GM12878 (cell line): ENCODE measurements around the gene PTCH2. TPM values are rescaled to one million over a fixed set of nuclear protein-coding genes. Genes with fewer than 3 reads are reported as not detected.
A peak's percentile ranks its signal among the peaks of the same experiment; 100 is the strongest.

Experiments
- ATAC-seq: fragments of 200-7000 bp; cut with Tn5 transposase; 3 replicates; pipeline ENCODE4 v1.9.1; 2020; ENCODE audit warnings: mild to moderate bottlenecking, moderate library complexity
- BruUV-seq: library from RNA; stranded (reverse); fragments of 400-500 nt; replicated peaks from 2 replicates; lab custom pipeline; 2021; lab: Mats Ljungman, UMichigan
- CTCF ChIA-PET: fragments of 300-600 bp; sonication (Branson Sonifier 250); formaldehyde crosslinking; extraction: SDS; loops from one replicate; lab custom pipeline; 2021; ENCODE audit warnings: inconsistent platforms; lab: Yijun Ruan, JAX
- POLR2A ChIA-PET: fragments of 350-600 bp; formaldehyde crosslinking; extraction: SDS; loops from one replicate; lab custom pipeline; 2021; ENCODE audit warnings: inconsistent platforms; lab: Charles Lee
- RAD21 ChIA-PET: fragments of 300-600 bp; sonication (Branson Sonifier 250); formaldehyde crosslinking; loops from one replicate; lab custom pipeline; 2023; ENCODE audit warnings: antibody characterized with exemption; ENCODE audit not compliant: unreplicated experiment; lab: Charles Lee
- SMC1A ChIA-PET: fragments of 300-600 bp; sonication (Branson Sonifier 250); formaldehyde crosslinking; loops from one replicate; lab custom pipeline; 2023; ENCODE audit not compliant: unreplicated experiment, uncharacterized antibody; lab: Charles Lee
- DNase-seq: peaks from one replicate; pipeline ENCODE4 v3.0.0-alpha.2; 2011; ENCODE audit warnings: low read depth, low spot score
- FAIRE-seq: peaks from 3 replicates; lab custom pipeline; 2011; peaks lifted over from hg19 to GRCh38; lab: Jason Lieb, UNC
- H2AFZ ChIP-seq: 2 replicates; pipeline ENCODE4 v1.6.0; 2011; ENCODE audit warnings: low read depth, low read length, control low read depth; ENCODE audit not compliant: control insufficient read depth
- H3K27ac ChIP-seq: 2 replicates; pipeline ENCODE4 v1.5.1; 2011; ENCODE audit warnings: control low read depth; ENCODE audit not compliant: control insufficient read depth, insufficient read depth
- H3K27me3 ChIP-seq, 2 experiments: replicated peaks in 1 of 2; 2 replicates each; pipeline versions ENCODE4 v1.6.0 to v1.6.1; 2011; ENCODE audit warnings: low read length in 1 of 2; ENCODE audit not compliant: control insufficient read depth in 2 of 2, insufficient read depth in 2 of 2
- H3K36me3 ChIP-seq, 2 experiments: 2 replicates each; pipeline ENCODE4 v1.5.1; 2011; ENCODE audit warnings: low read length in 1 of 2; ENCODE audit not compliant: control insufficient read depth in 2 of 2, insufficient read depth in 2 of 2
- H3K4me1 ChIP-seq: 2 replicates; pipeline ENCODE4 v1.6.1; 2011; ENCODE audit warnings: mild to moderate bottlenecking, low read length, moderate library complexity, mixed read lengths; ENCODE audit not compliant: control insufficient read depth, insufficient read depth
- H3K4me2 ChIP-seq: 2 replicates; pipeline ENCODE4 v1.6.0; 2011; ENCODE audit warnings: control low read depth; ENCODE audit not compliant: control insufficient read depth, insufficient read depth
- H3K4me3 ChIP-seq: fragments of 200-600 bp; sonication (generic); 2 replicates; pipeline ENCODE4 v1.5.1; 2016
- H3K79me2 ChIP-seq: 2 replicates; pipeline ENCODE4 v1.6.0; 2011; ENCODE audit warnings: low read length; ENCODE audit not compliant: control insufficient read depth, insufficient read depth
- H3K9ac ChIP-seq: 2 replicates; pipeline ENCODE4 v1.8.0; 2011; ENCODE audit warnings: low read length, control low read depth, mixed read lengths; ENCODE audit not compliant: control insufficient read depth, insufficient read depth
- H3K9me3 ChIP-seq: replicated peaks from 3 replicates; pipeline ENCODE4 v1.5.1; 2011; ENCODE audit warnings: mild to moderate bottlenecking, low read length; ENCODE audit not compliant: control insufficient read depth, insufficient read depth
- H4K20me1 ChIP-seq: 2 replicates; pipeline ENCODE4 v1.6.0; 2011; ENCODE audit not compliant: control insufficient read depth, insufficient read depth
- BHLHE40 ChIP-seq, 2 experiments: fragments of 450-650 bp in 1 of 2; IDR thresholded peaks; 2 replicates each; pipeline ENCODE4 v1.6.1; 2011 to 2017; ENCODE audit warnings: low read depth in 2 of 2, borderline replicate concordance in 1 of 2, improper control_type of control experiment in 1 of 2, low read length in 1 of 2, mild to moderate bottlenecking in 1 of 2
- CBFB ChIP-seq: IDR thresholded peaks from 2 replicates; pipeline ENCODE4 v1.6.1; 2016; ENCODE audit warnings: antibody characterized with exemption, low read depth
- CBX5 ChIP-seq: sonication (generic); IDR thresholded peaks from 2 replicates; pipeline ENCODE4 v1.6.1; 2016; ENCODE audit warnings: low read depth, moderate library complexity, mild to moderate bottlenecking, inconsistent platforms
- FOS ChIP-seq: IDR thresholded peaks from 3 replicates; pipeline ENCODE4 v1.6.1; 2011; ENCODE audit warnings: borderline replicate concordance; ENCODE audit not compliant: insufficient read length; ENCODE audit errors: extremely low read depth
- FOXK2 ChIP-seq: fragments of 450-650 bp; IDR thresholded peaks from 2 replicates; pipeline ENCODE4 v1.6.1; 2017; ENCODE audit warnings: mild to moderate bottlenecking, moderate library complexity
- GABPA ChIP-seq: IDR thresholded peaks from 2 replicates; pipeline ENCODE4 v1.6.1; 2014; ENCODE audit warnings: antibody characterized with exemption, low read depth, mild to moderate bottlenecking, inconsistent platforms
- LARP7 ChIP-seq: fragments of 450-650 bp; IDR thresholded peaks from 2 replicates; pipeline ENCODE4 v1.6.1; 2017; ENCODE audit warnings: mild to moderate bottlenecking
- MEF2B ChIP-seq: fragments of 450-650 bp; IDR thresholded peaks from 2 replicates; pipeline ENCODE4 v1.6.1; 2018; ENCODE audit warnings: mild to moderate bottlenecking, moderate library complexity; ENCODE audit not compliant: partially characterized antibody, poor library complexity, severe bottlenecking
- MTA2 ChIP-seq: fragments of 450-650 bp; IDR thresholded peaks from 2 replicates; pipeline ENCODE4 v1.6.1; 2016; ENCODE audit warnings: low read depth, mild to moderate bottlenecking, moderate library complexity
- MXI1 ChIP-seq: fragments of 150-350 bp; IDR thresholded peaks from 2 replicates; pipeline ENCODE4 v1.6.1; 2011; ENCODE audit warnings: low read depth, mild to moderate bottlenecking, inconsistent platforms, low read length, improper control_type of control experiment
- MYC ChIP-seq: IDR thresholded peaks from 2 replicates; pipeline ENCODE4 v1.6.1; 2011; ENCODE audit warnings: mild to moderate bottlenecking, low read length, moderate library complexity, inconsistent platforms; ENCODE audit not compliant: insufficient read depth, insufficient replicate concordance, insufficient read length, severe bottlenecking
- RB1 ChIP-seq: fragments of 450-650 bp; formaldehyde crosslinking; IDR thresholded peaks from 2 replicates; pipeline ENCODE4 v1.6.1; 2017; ENCODE audit warnings: mild to moderate bottlenecking, borderline replicate concordance
- SMC3 ChIP-seq: IDR thresholded peaks from 2 replicates; pipeline ENCODE4 v1.6.1; 2011; ENCODE audit warnings: low read length, improper control_type of control experiment, borderline replicate concordance
- USF1 ChIP-seq: IDR thresholded peaks from 2 replicates; pipeline ENCODE4 v1.6.1; 2011; ENCODE audit warnings: borderline replicate concordance, low read depth, mild to moderate bottlenecking, moderate library complexity, mixed read lengths, low read length; ENCODE audit not compliant: insufficient read depth; ENCODE audit errors: extremely low read length
- ZBED1 ChIP-seq: IDR thresholded peaks from 2 replicates; pipeline ENCODE4 v1.6.1; 2016; ENCODE audit warnings: borderline replicate concordance
- ZNF687 ChIP-seq: fragments of 450-650 bp; IDR thresholded peaks from 2 replicates; pipeline ENCODE4 v1.6.1; 2017; ENCODE audit warnings: mild to moderate bottlenecking, moderate library complexity
- WGBS: methylation state at CpG from one replicate; pipeline ENCODE4 v1.1.6; 2016; ENCODE audit warnings: low lambda C conversion rate; ENCODE audit not compliant: insufficient replicate concordance, insufficient coverage; ENCODE audit errors: missing lambda C conversion rate; 5-methylcytosine and 5-hydroxymethylcytosine counted together
- in situ Hi-C: fragments of 300-500 bp; cut with MboI; formaldehyde crosslinking; loops from 9 replicates; pipeline ENCODE4 v1.14.3; 2018; ENCODE audit warnings: mixed read lengths
- intact Hi-C: fragments of 100-400 bp; cut with micrococcal nuclease; formaldehyde crosslinking; loops from one replicate; pipeline ENCODE4 v1.14.2; 2022; ENCODE audit not compliant: unreplicated experiment
- polyA plus RNA-seq, 11 experiments: library from polyadenylated mRNA; depleted of rRNA in 4 of 11; unstranded in 6 of 11; stranded (reverse) in 5 of 11; fragments of >200 nt; fragmentation: Nextera tagmentation in 4 of 11; fragmentation: Illumina TruSeq in 1 of 11; extraction: Ambion mirVana in 4 of 11; extraction: Trizol in 1 of 11; gene quantifications; 1 replicate in 1 of 11; 2 replicates in 10 of 11; pipeline versions ENCODE4 v1.2.1 to v1.2.3, GENCODE V29; 2011 to 2016; ENCODE audit warnings: inconsistent platforms in 2 of 11, missing spikeins in 2 of 11, low read depth in 1 of 11
- total RNA-seq, 4 experiments: library from RNA; depleted of rRNA in 3 of 4; stranded (reverse); fragments of >200 nt in 3 of 4; fragmentation: Illumina TruSeq in 1 of 4; extraction: Trizol in 1 of 4; gene quantifications; 2 replicates each; pipeline versions ENCODE4 v1.2.1 to v1.2.3, GENCODE V29; 2013 to 2021

Gene PTCH2
- total and polyA plus RNA-seq, 10 of the 15 experiments (the other 5 are each of a cell fraction or from before 2014, with no cell fraction given), result 0.03 to 8.4 (median 0.10) TPM

- no peak for TF ChIP-seq FOXK2
- no peak for TF ChIP-seq CBFB
- no peak for TF ChIP-seq MTA2
- TF ChIP-seq SMC3, result no peak
- no peak for TF ChIP-seq ZBED1
Measured at GRCh38 chr1:44786841-44787426, 56.1 kb downstream of the PTCH2 start (continued).

- in situ Hi-C loops, result no loop called here
- H3K36me3 ChIP-seq, result peaks cover 0 to 8% of the 10 kb centered on the region in 2 experiments; a peak in 2 of 4 replicates
- FAIRE-seq (no peak), ATAC-seq (peak; percentile 70), DNase-seq (no peak)
- no peaks in the 10 kb centered on the region for H3K9me3 ChIP-seq
- peak overlapping the region; percentile 46; the same call in 1 of the 2 replicates for H3K4me3 ChIP-seq
- no peaks in the 10 kb centered on the region; the same call in 1 of the 2 replicates for H3K79me2 ChIP-seq
- H2AFZ ChIP-seq, result peak overlapping the region; percentile 95
- ChIA-PET SMC1A (interaction anchor here (0.7 to 2.5 kb wide), 5 partner anchors 11 to 514 kb away, joined by 3 to 12 read pairs (median 4); partner anchors contain the start of genes HECTD3, RPS8 and UROD), CTCF (interaction anchor here (0.6 to 5.2 kb wide), 21 partner anchors 10 to 707 kb away, joined by 3 to 40 read pairs (median 4); partner anchors contain the start of genes HECTD3, PLK3, RNU5D-1 and RPS8), RAD21 (interaction anchor here (0.7 to 1.4 kb wide), 3 partner anchors 14 to 55 kb away, joined by 4 to 7 read pairs (median 4); partner anchors contain the start of genes PLK3 and RNU5D-1), POLR2A (interaction anchor here (0.7 to 3.0 kb wide), 4 partner anchors 11 to 804 kb away, joined by 3 to 29 read pairs (median 8); partner anchors contain the start of gene RPS8)
- peak overlapping the region; percentile 41; the same call in 1 of the 2 replicates for H3K9ac ChIP-seq
- H3K27me3 ChIP-seq, result no peaks in the 10 kb centered on the region
- WGBS, result 3% methylated on average over 49 of the region's 49 CpGs
- BruUV-seq, result no TSS peak
- no peaks in the 10 kb centered on the region; the same call in 1 of the 2 replicates for H4K20me1 ChIP-seq
- intact Hi-C loops, result no loop called here
- peak overlapping the region; percentile 90 for H3K4me2 ChIP-seq
- peaks cover 30% of the 10 kb centered on the region for H3K4me1 ChIP-seq
- H3K27ac ChIP-seq, result no peak overlapping the region
- TF ChIP-seq USF1 (peak; percentile 67), MEF2B (no peak), ZNF687 (peak; percentile 95), MXI1 (peak; percentile 74), FOS (no peak), LARP7 (peak; percentile 79), GABPA (no peak), RB1 (peak; percentile 78; the same call in 1 of the 2 replicates), MYC (peak; percentile 90), CBX5 (no peak), BHLHE40 (IDR thresholded peaks at IDR 0.05; ENCODE audit: borderline replicate concordance in 1 of 2, low read depth in 2 of 2, low read length in 1 of 2) (peak; percentile 64 to 87), SMC3 (peak; percentile 63)
Measured at GRCh38 chr1:44786138-44786840, 56.8 kb downstream of the PTCH2 start.
